Rectal smooth muscle tissue (tissue), 1 donor: ENCODE data around the gene PHACTR3.

ENCODE experiments used
- H3K27ac ChIP-seq: one replicate; pipeline ENCODE4 v1.7.0; 2013; ENCODE audit warnings: low read depth, low read length, inconsistent platforms
- H3K27me3 ChIP-seq: one replicate; pipeline ENCODE4 v1.7.0; 2013; ENCODE audit warnings: low read length; ENCODE audit not compliant: control insufficient read depth, insufficient read depth
- H3K36me3 ChIP-seq: one replicate; pipeline ENCODE4 v1.7.0; 2013; ENCODE audit warnings: low read length; ENCODE audit not compliant: control insufficient read depth, insufficient read depth
- H3K4me1 ChIP-seq: one replicate; pipeline ENCODE4 v1.7.0; 2013; ENCODE audit warnings: low read length; ENCODE audit not compliant: control insufficient read depth, insufficient read depth
- H3K4me3 ChIP-seq: one replicate; pipeline ENCODE4 v1.7.0; 2013; ENCODE audit warnings: low read length
- H3K9ac ChIP-seq: one replicate; pipeline ENCODE4 v1.7.0; 2013; ENCODE audit warnings: low read length

PHACTR3 gene

DNA sequence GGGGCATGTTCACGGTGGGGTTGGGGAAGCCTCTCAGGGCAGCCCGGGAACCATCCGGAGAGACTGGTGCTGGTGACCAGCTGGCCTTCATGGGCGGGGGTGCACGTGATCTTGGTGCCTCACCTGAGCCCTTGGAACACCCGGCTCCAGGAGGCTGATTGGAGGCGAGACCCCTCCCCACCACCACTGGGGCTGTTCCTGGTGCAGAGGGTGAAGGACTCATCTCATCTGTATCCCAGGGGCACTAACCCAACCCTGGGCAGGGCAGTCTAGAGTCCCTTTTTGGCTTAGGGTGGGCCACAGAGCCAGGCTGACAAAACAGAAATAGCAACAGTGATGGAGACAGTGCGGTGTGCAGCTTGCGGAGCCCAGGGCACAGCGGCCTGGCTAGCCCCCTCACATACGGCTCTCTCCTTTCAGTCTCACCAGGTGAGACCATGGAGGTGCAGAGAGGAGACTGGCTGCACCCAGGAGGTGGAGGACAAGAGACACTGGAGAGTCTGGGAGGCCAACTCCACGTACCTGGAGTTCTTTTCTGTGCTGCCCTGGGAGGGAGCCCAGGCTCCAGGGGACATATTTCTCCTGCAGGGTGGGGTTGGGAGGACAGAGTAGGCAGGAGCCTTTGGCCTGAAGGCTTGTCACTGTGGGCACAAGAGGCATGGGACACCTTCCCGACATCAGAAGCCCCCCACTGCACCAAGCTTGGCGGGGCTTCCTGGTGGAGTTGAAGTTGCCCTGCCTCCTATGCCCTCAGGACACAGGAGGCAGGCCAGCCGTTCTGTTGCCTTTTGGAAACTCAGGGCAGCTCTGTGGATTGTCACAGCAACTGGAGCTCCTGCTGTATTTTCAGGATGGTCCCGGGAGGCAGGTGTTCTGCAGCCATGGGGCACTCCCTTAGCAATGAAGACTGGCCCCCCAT, 223.1 kb downstream of the PHACTR3 start:
- Histone ChIP-seq H3K27me3 (no peaks in the 10 kb centered on the region), H3K36me3 (no peaks in the 10 kb centered on the region), H3K9ac (no peak overlapping the region), H3K27ac (no peak overlapping the region), H3K4me3 (no peak overlapping the region), H3K4me1 (peaks cover 2% of the 10 kb centered on the region)

DNA sequence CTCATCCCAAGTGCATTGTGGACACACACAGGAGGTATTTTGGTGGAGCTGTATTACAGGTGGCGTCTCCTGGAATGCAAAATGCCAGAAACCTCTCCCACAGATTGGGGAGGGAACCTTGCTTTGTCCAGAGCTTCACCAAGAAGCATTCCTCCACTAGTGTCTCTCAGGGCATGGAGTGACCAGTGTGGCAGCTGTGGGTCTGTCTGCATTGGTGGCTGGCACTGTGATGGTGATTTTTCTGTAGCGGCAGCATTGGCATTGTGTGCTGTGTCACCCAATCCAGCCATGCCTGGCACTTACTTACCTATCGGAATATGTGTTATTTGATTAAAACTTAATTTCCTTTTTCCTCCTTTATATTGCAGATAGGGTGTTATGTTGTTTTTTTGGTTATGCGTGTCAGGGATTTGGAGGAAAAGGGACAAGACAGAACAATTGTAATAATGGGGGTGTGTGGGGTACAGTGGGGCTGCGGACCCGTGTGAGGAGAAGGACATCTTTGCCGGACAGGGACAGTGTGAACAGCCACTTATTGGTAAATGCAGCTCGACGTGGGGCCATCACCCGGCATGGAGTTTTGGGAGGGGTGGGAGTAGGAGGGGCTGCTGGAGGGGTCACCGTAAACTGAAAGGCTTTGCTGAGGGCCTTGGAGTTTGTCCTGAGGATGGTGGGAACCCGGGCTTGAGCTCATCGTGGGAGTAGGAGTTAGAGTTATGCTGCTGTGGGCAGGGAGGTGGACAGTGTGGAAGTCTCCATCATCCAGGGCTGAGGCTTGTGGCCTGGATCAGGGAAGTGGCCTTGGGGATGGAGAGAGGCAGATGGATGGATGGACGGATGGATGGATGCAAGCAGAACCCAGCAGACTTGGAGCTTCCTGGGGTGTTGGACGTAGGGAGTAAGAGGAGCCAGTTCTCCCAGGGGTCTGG, 224.0 kb downstream of the PHACTR3 start:
- Histone ChIP-seq H3K4me1 (peaks cover 2% of the 10 kb centered on the region), H3K4me3 (no peak overlapping the region), H3K36me3 (no peaks in the 10 kb centered on the region), H3K27me3 (no peaks in the 10 kb centered on the region), H3K27ac (no peak overlapping the region), H3K9ac (no peak overlapping the region)

- no peak overlapping the region for H3K4me3 ChIP-seq
- no peak overlapping the region for H3K9ac ChIP-seq
- H3K4me1 ChIP-seq, result no peaks in the 10 kb centered on the region
- no peaks in the 10 kb centered on the region for H3K27me3 ChIP-seq
- no peaks in the 10 kb centered on the region for H3K36me3 ChIP-seq
- H3K27ac ChIP-seq, result no peak overlapping the region
Observed at GRCh38 chr20:59829054-59829785, 224.9 kb downstream of the PHACTR3 start.

DNA sequence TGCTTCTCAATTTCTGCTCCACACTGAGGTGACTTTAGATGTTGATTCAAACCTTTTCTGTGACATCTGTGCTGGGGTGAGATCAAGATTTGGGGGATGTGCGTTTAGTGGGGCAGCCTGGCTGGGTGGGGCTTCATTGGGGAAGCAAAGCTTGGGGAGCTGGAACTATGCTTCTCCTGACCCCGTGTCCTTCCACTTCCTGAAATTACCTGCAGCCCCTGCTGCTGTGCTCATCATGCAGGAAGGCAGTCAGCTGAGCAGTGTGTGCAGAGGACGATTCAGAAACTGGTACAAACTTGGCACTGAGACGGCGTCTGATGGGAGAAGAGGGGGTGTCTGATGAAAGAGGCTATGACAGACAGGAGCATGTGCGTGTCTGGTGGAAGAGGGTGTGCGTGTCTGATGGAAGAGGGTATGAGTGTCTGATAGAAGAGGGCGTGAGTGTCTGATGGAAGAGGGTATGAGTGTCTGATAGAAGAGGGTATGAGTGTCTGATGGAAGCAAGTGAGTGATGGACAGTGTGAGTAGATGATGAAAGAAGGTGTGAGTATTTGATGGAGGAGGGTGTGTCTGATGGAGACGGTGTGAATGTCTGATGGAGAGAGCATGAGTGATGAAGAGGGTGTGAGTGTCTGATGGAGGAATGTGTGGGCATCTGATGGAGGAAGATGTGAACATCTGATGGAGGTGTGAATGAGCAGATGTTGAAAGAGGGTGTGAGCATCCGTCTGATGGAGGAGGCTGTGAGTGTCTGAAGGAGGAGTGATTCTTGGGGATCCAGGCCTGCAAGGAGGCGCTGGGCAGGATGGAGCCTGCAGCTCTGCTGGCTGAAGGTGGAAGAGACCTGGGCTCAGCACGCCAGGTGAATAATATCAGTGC, 225.7 kb downstream of the PHACTR3 start:
- Histone ChIP-seq H3K4me3 (no peak overlapping the region), H3K4me1 (no peaks in the 10 kb centered on the region), H3K27me3 (no peaks in the 10 kb centered on the region), H3K27ac (no peak overlapping the region), H3K36me3 (no peaks in the 10 kb centered on the region), H3K9ac (no peak overlapping the region)

GRCh38 chr20:59830665-59831023, 226.3 kb downstream of the PHACTR3 start:
- no peak overlapping the region for H3K27ac ChIP-seq
- H3K27me3 ChIP-seq, result no peaks in the 10 kb centered on the region
- H3K9ac ChIP-seq, result no peak overlapping the region
- no peaks in the 10 kb centered on the region for H3K4me1 ChIP-seq
- no peaks in the 10 kb centered on the region for H3K36me3 ChIP-seq
- H3K4me3 ChIP-seq, result no peak overlapping the region

DNA sequence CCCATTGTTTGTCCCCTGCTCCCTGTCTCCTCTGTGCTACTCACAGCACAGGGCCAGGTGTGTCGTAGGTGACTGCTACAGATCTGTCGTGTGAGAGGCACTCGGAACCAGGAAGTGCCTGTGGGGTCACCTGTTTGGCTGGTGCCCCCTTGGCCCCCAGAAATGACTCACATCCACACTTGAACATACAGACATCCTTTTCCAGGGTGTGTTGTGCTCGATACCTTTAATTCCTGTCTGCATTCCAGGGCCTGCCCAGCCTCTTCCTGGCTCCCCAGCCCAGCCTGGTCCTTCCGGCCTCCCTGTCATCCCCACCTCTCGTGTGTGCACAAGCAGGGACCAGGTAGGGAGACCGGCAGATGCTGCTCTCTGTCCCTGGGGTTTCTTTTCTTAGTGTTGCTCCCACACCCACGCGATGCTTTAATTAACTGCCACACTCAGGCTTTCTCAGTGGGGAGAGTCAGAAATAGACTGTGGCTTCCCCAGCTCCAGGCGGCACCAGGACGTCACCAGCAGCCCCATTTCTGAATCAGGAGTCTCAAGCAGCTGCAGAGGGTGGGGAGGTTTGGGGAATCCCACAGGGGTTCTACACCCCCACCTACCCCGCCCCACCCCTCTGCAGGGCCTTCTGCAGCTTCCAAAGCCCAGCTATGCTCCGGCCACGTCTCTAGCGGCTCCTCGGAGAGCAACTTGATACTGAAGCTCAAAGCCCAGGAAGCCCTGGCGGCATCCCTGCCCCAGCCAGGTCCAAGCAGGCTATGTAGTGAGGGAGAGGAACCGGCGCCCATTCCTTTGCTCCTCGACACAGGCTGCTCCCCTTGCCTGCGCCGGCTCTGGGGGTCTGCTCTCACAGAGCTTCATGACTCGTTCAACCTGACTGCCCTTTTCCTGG, 226.9 kb downstream of the PHACTR3 start:
- Histone ChIP-seq H3K4me1 (peaks cover 3% of the 10 kb centered on the region), H3K4me3 (no peak overlapping the region), H3K27me3 (no peaks in the 10 kb centered on the region), H3K36me3 (no peaks in the 10 kb centered on the region), H3K27ac (no peak overlapping the region), H3K9ac (no peak overlapping the region)

DNA sequence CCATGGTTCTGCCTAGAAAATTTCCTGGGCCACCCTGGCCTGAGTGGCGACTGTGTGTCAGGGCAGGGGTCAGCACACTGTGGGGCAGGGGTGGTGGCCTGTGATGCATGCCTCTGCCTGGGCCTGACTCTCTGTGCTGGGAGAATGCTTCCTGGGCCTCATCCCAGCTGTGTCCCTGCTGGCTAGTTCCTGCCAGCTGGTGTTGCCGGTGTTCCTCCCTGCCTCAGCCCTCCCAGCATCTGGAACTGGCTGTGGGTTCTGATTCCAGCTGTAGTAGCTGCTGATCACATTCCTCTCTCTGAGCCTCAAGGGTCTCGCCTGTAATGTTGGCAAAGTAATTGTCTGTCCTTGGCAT, 227.6 kb downstream of the PHACTR3 start:
- H3K36me3 ChIP-seq, result no peaks in the 10 kb centered on the region
- H3K27ac ChIP-seq, result no peak overlapping the region
- no peak overlapping the region for H3K4me3 ChIP-seq
- no peaks in the 10 kb centered on the region for H3K27me3 ChIP-seq
- no peak overlapping the region for H3K9ac ChIP-seq
- peaks cover 4% of the 10 kb centered on the region for H3K4me1 ChIP-seq

- Histone ChIP-seq H3K36me3 (no peaks in the 10 kb centered on the region), H3K9ac (no peak overlapping the region), H3K27ac (no peak overlapping the region), H3K4me3 (no peak overlapping the region), H3K27me3 (no peaks in the 10 kb centered on the region), H3K4me1 (peaks cover 4% of the 10 kb centered on the region)
Observed at GRCh38 chr20:59832406-59833363, 228.3 kb downstream of the PHACTR3 start.

DNA sequence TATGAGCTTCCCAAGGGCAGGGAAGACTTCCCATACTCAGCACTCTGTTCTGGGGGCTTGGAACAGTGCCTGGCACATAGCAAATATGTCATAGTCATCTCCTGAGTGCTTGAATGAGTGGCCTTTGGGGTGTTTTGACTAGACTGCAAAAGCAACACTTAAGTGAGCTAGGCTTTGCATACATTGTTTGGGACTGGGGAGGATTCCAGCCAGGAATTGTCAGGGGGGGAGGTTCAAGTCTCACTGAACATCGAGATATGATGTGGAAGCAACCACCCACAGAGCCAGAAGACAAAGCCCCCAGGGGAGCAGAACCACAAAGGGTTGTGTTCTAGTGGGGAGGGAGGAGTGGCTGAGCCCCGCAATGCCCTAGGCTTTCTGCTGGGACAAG, 230.7 kb downstream of the PHACTR3 start:
- H3K9ac ChIP-seq, result no peak overlapping the region
- H3K36me3 ChIP-seq, result no peaks in the 10 kb centered on the region
- H3K4me3 ChIP-seq, result no peak overlapping the region
- H3K27ac ChIP-seq, result no peak overlapping the region
- peaks cover 4% of the 10 kb centered on the region for H3K4me1 ChIP-seq
- no peaks in the 10 kb centered on the region for H3K27me3 ChIP-seq
